ENCODE measurements around the gene PRDM4. TPM values are rescaled to one million over a fixed set of nuclear protein-coding genes. Genes with fewer than 3 reads are reported as not detected.

PRDM4 gene
- total RNA-seq, 2 experiments from 2014 or later, result 40.2 to 44.0 TPM

DNA sequence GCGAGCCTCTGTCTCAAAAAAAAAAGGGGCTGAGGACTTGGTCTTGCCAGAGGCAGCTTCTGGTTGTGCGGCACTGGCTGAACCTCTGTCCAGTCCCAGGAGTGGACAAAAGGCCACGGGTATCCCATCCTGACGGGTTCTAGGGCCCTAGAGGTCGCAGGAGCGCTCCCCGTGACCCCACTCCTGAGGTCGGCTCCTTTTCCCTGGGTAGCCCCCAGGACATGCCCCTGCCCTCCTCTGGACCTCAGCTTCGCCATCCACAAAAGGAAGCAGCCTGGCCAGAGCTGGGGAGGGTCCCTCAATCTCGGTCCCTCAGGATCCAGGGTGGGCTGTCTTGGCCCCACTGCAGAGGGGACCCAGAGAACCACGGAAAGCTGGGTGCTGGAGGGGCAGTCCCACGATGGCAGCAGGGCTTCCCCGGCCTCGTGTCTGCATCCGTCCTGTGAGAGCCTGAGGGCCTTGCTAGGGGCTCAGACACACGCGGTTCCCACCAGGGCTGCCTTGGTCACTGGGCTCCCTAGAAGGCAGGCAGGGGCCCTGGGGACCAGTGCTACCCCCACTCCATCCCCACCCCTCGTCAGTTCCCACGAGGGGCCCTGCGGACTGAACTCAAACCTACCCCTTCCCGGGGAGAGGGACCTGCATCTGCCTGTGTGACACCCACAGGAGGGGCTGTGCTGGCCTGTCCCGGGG is 44.7 kb upstream of the PRDM4 start:
- ATAC-seq (ENCODE audit: poor library complexity), result no peak
- CTCF ChIA-PET, result no interaction called here
- intact Hi-C loops (cut with DNase I, micrococcal nuclease), result no loop called here
- H3K4me1 ChIP-seq (ENCODE audit: insufficient read depth, low read length), result no peaks in the 10 kb centered on the region
- no peak for DNase-seq
- no peaks in the 10 kb centered on the region for H3K36me3 Mint-ChIP-seq (ENCODE audit: low read depth)
- no peak overlapping the region for H3K27ac ChIP-seq (ENCODE audit: low read depth in 1 of 2, low read length in 2 of 2)
- H3K27me3 Mint-ChIP-seq, result peaks cover 22% of the 10 kb centered on the region
- H3K9me3 ChIP-seq (ENCODE audit: control insufficient read depth in 1 of 2, insufficient read depth in 1 of 2, low read length in 2 of 2), result no peaks in the 10 kb centered on the region
- H3K4me3 ChIP-seq (ENCODE audit: low read length), result no peak overlapping the region
- no peaks in the 10 kb centered on the region for H3K4me1 Mint-ChIP-seq (ENCODE audit: low read depth)
- H3K36me3 ChIP-seq (ENCODE audit: insufficient read depth, low read length), result no peaks in the 10 kb centered on the region
- H3K4me3 Mint-ChIP-seq, result no peak overlapping the region
- TF ChIP-seq, protein P1, sequence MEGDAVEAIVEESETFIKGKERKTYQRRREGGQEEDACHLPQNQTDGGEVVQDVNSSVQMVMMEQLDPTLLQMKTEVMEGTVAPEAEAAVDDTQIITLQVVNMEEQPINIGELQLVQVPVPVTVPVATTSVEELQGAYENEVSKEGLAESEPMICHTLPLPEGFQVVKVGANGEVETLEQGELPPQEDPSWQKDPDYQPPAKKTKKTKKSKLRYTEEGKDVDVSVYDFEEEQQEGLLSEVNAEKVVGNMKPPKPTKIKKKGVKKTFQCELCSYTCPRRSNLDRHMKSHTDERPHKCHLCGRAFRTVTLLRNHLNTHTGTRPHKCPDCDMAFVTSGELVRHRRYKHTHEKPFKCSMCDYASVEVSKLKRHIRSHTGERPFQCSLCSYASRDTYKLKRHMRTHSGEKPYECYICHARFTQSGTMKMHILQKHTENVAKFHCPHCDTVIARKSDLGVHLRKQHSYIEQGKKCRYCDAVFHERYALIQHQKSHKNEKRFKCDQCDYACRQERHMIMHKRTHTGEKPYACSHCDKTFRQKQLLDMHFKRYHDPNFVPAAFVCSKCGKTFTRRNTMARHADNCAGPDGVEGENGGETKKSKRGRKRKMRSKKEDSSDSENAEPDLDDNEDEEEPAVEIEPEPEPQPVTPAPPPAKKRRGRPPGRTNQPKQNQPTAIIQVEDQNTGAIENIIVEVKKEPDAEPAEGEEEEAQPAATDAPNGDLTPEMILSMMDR (IDR thresholded peaks at IDR 0.05), result no peak
- no peak overlapping the region for H3K27ac Mint-ChIP-seq
- H3K9me3 Mint-ChIP-seq, result no peaks in the 10 kb centered on the region
- H3K27me3 ChIP-seq (ENCODE audit: control insufficient read depth in 1 of 2, insufficient read depth in 2 of 2, low read length in 2 of 2), result peaks cover 0 to 2% of the 10 kb centered on the region in 2 experiments
- POLR2A ChIA-PET, result no interaction called here

DNA sequence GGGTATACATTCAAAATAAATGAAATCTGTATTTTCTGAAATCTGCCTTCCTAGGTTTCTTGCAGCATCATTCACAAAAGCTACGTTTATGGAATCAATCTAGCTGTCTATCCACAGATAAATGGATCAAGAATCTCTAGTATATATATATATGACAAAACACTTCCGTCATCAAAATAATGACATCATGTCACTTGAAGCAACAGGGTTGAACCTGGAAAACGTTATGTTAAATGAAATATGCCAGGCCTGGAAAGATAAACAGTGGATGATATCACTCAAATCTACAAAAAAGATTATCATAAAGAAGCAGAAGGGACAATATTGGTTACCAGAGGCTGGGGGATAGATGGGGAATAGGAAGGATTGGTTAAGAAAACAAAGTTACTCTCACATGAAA is 42.2 kb upstream of the PRDM4 start:
- TF ChIP-seq, protein P1 (IDR thresholded peaks at IDR 0.05), result no peak
- Mint-ChIP-seq H3K4me3 (no peak overlapping the region), H3K36me3 (ENCODE audit: low read depth) (no peaks in the 10 kb centered on the region), H3K27ac (no peak overlapping the region), H3K4me1 (ENCODE audit: low read depth) (no peaks in the 10 kb centered on the region), H3K9me3 (no peaks in the 10 kb centered on the region), H3K27me3 (peaks cover 24% of the 10 kb centered on the region)
- no peak for ATAC-seq (ENCODE audit: poor library complexity)
- Histone ChIP-seq H3K27me3 (ENCODE audit: control insufficient read depth in 1 of 2, insufficient read depth in 2 of 2, low read length in 2 of 2) (peaks cover 0 to 2% of the 10 kb centered on the region in 2 experiments), H3K27ac (ENCODE audit: low read depth in 1 of 2, low read length in 2 of 2) (no peak overlapping the region), H3K9me3 (ENCODE audit: control insufficient read depth in 1 of 2, insufficient read depth in 1 of 2, low read length in 2 of 2) (no peaks in the 10 kb centered on the region), H3K4me3 (ENCODE audit: low read length) (no peak overlapping the region), H3K4me1 (ENCODE audit: insufficient read depth, low read length) (no peaks in the 10 kb centered on the region), H3K36me3 (ENCODE audit: insufficient read depth, low read length) (no peaks in the 10 kb centered on the region)
- intact Hi-C loops (cut with DNase I, micrococcal nuclease), result no loop called here
- CTCF ChIA-PET, result interaction anchor here (0.9 kb wide), 1 partner anchor 9 kb away, joined by 6 read pairs; no protein-coding TSS in a partner anchor
- no peak for DNase-seq
- POLR2A ChIA-PET, result no interaction called here

DNA sequence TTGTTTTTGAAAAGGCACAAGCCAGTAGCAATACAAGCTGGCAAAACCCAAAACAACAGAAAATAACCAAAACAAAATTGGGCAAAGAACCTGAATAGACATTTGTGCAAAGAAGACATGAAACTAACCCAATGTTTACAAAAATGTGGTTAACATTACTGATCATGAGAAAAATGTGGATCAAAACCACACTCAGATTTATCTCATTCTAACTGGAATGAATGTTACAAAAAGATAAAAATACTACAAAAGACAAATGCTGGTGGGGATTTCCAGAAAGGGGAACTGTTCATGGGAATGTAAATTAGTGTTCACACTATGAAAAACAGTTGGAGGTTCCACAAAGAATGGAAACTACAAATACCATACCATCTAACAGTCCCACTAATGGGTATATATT is 40.2 kb upstream of the PRDM4 start:
- Mint-ChIP-seq H3K4me3 (no peak overlapping the region), H3K27ac (no peak overlapping the region), H3K4me1 (ENCODE audit: low read depth) (no peaks in the 10 kb centered on the region), H3K9me3 (no peaks in the 10 kb centered on the region), H3K27me3 (peaks cover 30% of the 10 kb centered on the region), H3K36me3 (ENCODE audit: low read depth) (no peaks in the 10 kb centered on the region)
- DNase-seq (no peak), ATAC-seq (ENCODE audit: poor library complexity) (no peak)
- Histone ChIP-seq H3K9me3 (ENCODE audit: control insufficient read depth in 1 of 2, insufficient read depth in 1 of 2, low read length in 2 of 2) (no peaks in the 10 kb centered on the region), H3K27me3 (ENCODE audit: control insufficient read depth in 1 of 2, insufficient read depth in 2 of 2, low read length in 2 of 2) (peaks cover 0 to 2% of the 10 kb centered on the region in 2 experiments), H3K36me3 (ENCODE audit: insufficient read depth, low read length) (no peaks in the 10 kb centered on the region), H3K4me1 (ENCODE audit: insufficient read depth, low read length) (no peaks in the 10 kb centered on the region), H3K27ac (ENCODE audit: low read depth in 1 of 2, low read length in 2 of 2) (no peak overlapping the region), H3K4me3 (ENCODE audit: low read length) (no peak overlapping the region)
- POLR2A ChIA-PET, result no interaction called here
- TF ChIP-seq, protein P1 (IDR thresholded peaks at IDR 0.05), result no peak
- intact Hi-C loops (cut with DNase I, micrococcal nuclease), result no loop called here
- CTCF ChIA-PET, result no interaction called here
